Measurements from ENCODE around the gene PHACTR1. TPM values are rescaled to one million over a fixed set of nuclear protein-coding genes. Genes with fewer than 3 reads are reported as not detected.

Gene PHACTR1
- total RNA-seq, 1 donor from 2014 or later = 116 TPM

DNA sequence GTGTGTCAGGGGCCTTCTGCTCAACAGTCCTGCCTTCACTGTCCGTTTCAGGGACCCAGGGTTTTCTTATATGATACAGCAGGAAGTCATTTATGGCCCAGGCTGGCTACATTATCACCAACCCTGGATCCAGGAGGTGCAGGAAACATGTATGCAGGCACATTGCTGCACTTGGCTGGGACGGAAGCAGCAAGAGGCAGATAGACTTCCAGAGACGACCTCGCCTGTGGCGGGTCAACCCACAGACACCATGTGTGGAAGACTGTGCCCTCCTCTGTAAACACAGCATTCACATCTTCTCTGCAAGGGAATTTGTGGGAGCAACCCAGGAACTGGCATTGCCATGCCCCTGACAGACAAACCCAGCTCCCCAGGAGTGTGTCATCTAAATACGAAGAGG, 568.1 kb downstream of the PHACTR1 start:
- intact Hi-C loops (cut with DNase I) = no loop called here
- no peak for DNase-seq (ENCODE audit: missing footprints)
- no peak for ATAC-seq

DNA sequence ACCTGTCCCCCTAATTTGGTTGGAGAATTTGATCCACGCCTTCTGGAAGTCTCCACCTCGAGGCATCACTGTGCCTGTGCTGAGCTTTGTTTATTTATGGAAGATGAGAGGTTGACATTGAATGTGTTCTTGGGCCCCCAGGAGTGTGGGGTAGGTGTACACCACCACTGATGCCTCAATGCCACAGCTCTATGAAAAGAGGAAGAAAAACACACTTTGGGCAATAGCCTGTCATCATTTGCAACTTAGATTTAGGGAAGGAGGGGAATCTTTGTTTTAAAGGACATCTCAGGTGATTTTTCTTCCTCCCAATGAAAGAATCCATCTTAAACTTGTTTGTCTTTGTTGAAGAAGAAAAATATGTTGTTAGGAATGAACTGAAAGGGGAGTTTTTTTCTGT, 569.1 kb downstream of the PHACTR1 start:
- ATAC-seq (no peak), DNase-seq (ENCODE audit: missing footprints) (no peak)
- intact Hi-C loops (cut with DNase I) = no loop called here

DNA sequence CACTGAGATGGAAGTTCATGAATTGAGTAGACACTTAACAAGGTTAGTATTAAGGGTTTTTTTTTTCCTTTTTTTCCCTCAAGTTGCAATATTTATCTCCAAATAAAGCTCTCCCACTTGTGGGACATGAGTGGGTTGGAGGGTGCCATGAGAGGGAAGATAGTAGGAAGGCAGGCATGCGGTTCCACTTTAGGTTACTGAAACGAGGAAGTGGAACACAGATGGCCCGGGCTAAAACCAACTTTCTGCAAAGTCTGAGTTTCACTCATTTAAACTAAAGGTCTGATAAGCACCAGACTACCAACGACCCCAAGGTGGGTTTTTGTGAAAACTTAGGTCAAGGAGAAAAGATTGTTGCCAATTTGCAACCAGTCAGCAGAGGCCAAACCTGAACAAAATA, 569.6 kb downstream of the PHACTR1 start:
- no peak for DNase-seq (ENCODE audit: missing footprints)
- intact Hi-C loops (cut with DNase I) = no loop called here
- ATAC-seq = no peak

DNA sequence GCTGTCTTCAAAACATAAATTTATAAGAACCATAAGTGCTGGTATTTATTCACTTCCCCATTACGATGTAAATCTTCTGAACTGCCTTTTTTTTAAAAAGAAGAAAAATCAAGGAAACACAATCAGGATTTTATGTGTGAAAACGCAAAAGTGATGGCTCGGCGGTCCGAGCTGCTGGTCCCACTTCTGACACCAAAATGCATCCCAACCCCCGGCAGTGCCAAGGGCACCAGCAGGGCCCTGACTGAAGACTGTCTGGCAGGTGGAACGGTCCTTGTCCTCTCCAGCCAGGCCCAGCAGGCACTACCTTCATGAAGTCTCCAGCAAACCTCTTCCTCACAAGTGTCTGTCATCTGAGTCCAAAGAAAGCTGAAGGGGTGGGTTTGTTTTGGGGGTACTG, 570.5 kb downstream of the PHACTR1 start:
- intact Hi-C loops (cut with DNase I) = no loop called here
- no peak for DNase-seq (ENCODE audit: missing footprints)

DNA sequence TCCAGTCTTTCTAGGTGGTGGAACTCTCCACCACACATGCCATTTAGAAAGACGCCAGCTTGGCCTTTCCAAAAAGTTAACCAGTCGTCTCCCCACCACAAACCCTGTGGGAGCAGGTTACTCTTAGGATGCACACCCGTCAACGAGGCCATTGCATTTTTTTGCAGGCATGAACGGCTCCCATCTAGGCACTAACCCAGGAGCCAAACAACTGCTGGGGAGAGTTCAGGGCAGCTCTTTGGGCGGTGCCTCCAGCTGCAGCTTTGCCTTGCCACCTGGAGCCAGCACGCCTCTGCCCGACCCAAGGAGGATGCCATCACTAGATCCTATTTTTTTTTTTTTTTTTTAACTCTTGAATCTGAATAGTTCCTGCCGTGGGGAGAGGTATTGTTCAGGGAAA, 571.9 kb downstream of the PHACTR1 start:
- ATAC-seq = no peak
- intact Hi-C loops (cut with DNase I) = no loop called here
- DNase-seq (ENCODE audit: missing footprints) = no peak

More for the DNA sequence above, 570.5 kb downstream of the PHACTR1 start:
- ATAC-seq = no peak

DNA sequence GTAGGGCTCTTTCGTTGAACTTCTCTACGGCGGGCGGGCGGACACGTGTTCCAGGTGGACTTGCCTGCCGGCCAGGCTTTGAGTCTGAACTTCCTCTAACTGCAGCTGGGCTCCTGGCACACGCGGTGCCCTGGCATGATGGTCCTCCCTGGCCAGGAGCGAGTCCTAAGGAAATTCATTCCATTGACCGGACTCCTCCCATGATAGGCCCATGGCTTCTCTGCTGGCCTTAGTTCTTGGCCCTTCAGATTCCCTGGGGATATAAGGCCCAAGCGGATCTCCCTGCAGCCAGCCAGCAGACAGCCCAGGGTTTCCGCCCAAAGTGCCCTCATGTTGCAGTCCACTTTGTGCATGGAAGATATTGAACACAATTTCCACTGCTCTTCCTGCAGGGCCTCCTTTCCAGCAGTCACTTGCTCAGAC, 572.4 kb downstream of the PHACTR1 start:
- ATAC-seq (no peak), DNase-seq (ENCODE audit: missing footprints) (no peak)
- intact Hi-C loops (cut with DNase I) = no loop called here

DNA sequence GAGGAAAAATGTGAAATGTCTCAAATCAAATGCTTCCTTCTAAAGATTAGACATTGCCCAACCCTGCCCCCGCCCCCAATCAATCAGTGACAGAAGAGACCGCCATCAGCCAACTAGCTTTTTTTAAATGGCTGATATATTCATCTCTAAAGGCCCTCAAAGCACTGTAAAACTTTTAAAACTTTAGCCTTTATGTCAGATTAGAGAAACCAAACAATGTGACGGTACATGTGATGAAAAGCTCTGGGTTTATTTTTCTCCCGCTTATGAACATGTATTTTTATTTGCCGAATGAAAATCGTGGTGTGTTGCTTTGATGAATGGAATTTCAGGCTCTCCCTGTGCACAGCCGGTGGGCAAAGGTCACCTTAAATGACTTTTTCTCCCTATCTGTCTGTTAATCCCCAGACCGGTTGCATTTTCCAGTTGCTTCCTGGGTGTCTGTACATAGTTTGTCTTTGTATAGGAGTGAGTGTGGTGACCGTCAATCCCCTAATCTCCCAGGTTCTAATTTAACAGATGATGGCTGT, 573.3 kb downstream of the PHACTR1 start:
- DNase-seq (ENCODE audit: missing footprints) = no peak
- intact Hi-C loops (cut with DNase I) = no loop called here
- no peak for ATAC-seq

DNA sequence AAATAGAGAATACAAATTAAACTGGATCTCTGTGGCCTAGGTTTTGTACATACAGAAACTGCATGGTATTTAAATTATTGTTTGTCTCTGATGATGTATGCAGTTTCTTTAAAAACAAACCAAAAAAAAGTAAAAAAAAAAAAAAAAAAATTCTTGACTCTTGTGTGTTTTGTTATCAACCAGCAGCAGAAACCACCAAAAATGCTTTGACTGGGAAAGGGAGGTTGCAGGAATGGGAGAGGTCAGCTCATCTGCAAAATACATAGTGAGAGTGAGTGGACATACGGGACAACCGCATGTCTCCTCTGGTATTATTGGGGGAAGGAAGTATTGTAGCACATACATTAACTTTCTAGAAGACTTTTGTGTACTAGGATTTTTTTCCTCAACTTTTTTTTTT, 573.8 kb downstream of the PHACTR1 start:
- ATAC-seq = no peak
- intact Hi-C loops (cut with DNase I) = no loop called here
- DNase-seq (ENCODE audit: missing footprints) = no peak

DNA sequence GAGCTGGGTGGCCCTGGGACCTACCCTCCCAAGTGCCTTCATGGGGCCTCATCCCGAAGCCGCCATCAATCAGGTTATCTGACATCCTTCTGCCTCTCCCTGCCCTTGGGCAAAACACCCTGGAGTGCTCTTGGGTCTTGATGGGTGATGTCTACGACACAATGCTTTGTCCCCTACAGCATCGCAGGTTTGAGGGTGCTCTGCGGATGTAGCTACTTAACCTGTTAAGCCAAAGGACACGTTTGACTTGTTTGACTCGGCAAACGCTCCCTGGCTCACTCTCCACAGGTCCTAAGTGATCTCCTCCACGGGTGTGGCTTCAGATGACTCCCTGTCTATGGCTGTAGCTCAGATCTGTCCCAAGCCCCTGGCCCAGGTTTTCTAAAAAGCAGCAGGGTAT, 576.2 kb downstream of the PHACTR1 start:
- no peak for ATAC-seq
- intact Hi-C loops (cut with DNase I) = no loop called here
- DNase-seq (ENCODE audit: missing footprints) = no peak

DNA sequence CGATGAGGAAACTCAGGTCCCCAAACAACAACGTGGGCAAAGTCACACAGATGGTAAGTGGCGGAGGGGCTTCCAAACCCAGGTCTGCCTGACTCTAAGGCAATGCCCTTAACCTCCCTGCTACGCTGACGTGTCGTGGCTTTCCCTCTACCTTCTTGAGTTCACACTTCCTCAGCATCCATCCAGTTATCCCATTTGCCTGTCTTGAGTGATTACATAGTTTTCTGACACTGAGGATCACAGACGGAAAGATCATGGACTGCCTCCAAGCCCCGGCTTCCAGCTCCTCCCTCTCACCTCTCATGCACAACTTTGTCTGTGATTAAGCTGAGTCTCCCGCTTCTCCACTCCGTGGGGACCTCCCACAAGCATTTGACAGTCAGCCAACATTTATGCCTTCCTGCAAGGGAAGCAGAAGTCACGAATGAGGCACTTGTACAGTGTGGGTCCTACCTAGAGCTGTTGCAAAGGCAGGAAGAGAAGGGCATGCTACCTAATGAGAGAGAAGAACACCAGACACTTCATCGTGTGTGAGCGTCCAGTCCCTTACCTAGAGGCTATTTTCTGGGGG, 578.0 kb downstream of the PHACTR1 start:
- no peak for DNase-seq (ENCODE audit: missing footprints)
- ATAC-seq = no peak
- intact Hi-C loops (cut with DNase I) = no loop called here

DNA sequence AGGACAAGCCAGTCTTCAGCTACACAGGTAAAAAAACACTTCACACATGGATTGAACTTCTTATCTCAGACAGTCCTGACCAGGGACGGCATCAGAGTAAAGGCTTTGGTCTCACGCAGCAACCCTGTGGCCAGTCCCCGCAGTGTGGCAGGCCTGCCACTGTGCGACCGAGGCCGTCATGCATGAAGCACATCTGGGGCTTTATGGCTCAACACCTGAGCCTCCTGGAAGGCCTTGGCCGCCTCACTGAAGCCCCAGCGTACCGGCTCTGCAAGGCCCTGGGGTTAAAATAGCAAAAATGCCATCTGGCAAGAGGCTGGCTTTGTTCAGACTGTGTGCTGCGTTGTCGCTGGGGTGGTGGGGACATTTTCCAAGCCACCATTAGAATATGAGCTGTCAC, 579.0 kb downstream of the PHACTR1 start:
- ATAC-seq = no peak
- intact Hi-C loops (cut with DNase I) = no loop called here
- no peak for DNase-seq (ENCODE audit: missing footprints)

DNA sequence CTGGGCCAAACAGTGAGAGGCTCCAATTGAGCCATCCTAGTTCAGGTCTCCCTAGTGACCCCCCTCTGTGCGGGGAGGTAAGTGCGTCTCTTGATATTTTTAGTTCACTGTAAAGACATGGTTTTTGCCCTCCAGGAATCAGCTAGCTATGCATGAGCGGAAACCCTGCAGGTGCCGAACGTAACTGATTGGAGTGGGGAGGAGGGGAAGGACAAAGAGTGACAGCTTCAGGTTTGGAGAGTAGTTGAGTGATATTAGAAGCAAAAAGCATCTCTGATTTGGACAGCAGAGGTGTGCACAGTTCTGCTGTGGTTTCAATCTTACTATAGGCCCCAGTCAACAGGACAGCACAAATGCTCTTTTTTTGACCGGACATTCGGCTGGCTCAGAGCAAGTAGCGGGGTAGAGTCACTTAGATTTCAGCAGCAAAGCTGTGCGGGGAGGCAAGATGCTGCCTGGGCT, 580.0 kb downstream of the PHACTR1 start:
- ATAC-seq (no peak), DNase-seq (ENCODE audit: missing footprints) (no peak)
- intact Hi-C loops (cut with DNase I) = no loop called here

DNA sequence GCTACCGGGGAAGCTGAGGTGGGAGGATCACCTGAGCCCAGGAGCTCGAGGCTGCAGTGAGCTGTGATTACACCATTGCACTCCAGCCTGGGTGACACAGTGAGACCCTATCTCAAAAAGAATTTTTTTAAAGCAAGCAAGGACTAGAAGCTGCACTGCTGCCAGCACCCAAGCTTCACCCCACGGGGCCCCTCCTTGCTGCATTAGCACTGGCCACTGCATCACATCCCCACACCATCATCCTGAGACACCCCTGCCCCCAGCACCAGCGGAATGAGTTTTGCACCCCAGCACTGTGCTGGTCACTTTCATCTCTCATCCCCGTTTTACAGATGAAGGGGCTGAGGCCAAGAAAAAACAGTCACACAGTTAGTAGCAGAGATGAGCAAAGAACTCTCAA, 580.8 kb downstream of the PHACTR1 start:
- ATAC-seq (no peak), DNase-seq (ENCODE audit: missing footprints) (no peak)
- intact Hi-C loops (cut with DNase I) = no loop called here

DNA sequence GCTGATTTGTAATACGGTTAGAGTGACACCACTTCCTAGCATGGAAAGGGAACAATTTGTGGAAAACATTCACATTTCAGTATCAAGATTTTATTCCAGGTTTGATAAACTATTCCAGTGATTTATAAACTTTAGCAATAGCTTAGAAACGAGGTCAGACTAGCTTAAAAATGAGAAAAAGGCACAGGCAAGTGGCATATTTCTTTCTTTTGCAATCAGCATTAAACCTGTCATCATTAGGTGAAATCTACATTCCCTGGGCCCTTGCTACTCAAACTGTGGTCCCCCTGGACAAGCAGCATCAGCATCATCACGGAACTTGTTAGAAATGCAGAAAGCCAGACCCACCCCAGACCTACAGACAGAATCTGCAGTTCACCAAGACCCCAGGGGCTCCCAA, 581.9 kb downstream of the PHACTR1 start:
- intact Hi-C loops (cut with DNase I) = no loop called here
- DNase-seq (ENCODE audit: missing footprints) (no peak), ATAC-seq (no peak)

DNA sequence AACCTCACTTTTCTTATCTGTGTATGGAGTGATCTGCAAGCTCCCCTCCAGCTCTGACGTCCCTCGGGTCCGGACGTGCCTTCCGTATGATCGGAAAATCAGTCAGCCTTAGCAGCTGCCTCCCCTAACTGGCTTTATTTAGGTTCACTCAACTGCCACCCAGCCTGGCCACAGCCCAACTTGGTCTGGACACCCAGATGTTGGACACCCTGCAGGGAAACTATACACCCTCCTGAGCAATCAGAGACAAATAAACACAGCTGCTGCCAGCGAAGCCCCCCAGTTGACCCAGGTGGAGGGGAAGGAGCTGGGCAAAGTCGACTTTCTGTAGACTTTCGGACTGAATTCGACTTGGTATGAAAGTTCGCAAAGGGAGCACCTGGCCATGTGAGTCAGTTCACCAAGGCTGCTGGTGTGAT, 582.8 kb downstream of the PHACTR1 start:
- ATAC-seq (no peak), DNase-seq (ENCODE audit: missing footprints) (no peak)
- intact Hi-C loops (cut with DNase I) = no loop called here

DNA sequence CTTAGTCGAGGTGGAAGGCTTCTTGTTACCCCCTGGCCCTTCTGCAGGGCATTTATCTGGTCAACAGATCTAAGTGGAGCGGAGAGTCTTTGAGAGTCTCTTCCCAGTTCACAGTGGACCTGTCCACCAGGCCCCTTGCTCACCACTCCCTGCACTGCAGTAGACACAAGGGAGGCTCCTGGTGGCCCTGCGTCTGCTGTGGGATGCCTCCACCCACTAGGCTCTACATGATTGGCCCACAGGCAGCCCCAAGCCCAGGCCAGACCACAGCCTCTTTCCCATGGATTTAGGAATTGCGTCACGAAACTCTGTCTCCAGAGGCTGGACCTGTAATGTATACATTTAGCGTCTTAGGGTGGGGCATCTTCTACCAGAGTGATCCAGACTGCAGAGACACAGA, 583.4 kb downstream of the PHACTR1 start:
- intact Hi-C loops (cut with DNase I) = loop anchor here (10.0 kb wide), 1 partner anchor 285 kb away; no protein-coding TSS in a partner anchor
- DNase-seq (ENCODE audit: missing footprints) (no peak), ATAC-seq (no peak)

DNA sequence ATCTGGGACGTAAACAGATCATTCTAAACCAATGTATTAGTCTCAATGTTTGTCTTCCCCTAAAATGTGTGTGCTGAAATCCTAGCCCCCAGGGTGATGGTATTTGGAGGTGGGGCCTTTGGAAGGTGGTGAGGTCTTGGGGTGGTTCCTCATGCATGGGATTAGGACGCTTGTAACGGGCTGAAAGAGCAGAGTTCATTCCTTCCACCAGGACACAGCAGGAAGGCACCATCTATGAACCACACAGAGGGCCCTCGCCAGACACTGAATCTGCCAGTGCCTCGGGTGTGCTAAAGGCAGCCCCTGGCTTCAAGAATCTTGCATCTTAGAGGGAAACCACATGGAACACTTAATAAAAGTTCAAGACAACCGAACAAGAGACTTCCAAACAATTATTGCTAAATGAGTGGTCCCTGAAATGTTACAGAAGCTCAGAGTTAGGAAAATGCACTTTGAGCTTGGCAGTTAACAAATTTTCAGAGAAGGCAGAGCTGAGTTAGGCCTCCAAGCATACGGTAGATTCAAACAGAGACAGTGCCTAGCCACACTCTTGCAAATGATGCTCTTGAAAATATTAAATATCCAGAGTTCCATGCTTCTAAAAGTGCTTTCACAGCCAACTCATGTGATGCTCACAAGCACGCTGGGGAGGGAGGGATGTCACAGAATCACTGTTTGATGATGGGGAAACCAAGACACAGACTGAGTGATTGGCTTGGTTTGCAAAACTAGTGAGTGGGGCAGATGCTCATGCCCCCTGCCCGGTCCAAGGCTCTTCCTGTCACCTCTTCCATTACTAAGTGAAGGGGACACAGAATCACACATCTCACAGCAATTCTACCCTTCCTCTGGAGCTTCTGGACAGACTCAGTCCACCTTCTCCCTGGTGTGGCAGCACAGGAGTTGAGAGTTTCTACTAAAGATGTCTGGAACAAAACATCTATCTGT, 584.4 kb downstream of the PHACTR1 start:
- intact Hi-C loops (cut with DNase I) = loop anchor here (10.0 kb wide), 1 partner anchor 286 kb away; no protein-coding TSS in a partner anchor
- DNase-seq (ENCODE audit: missing footprints) = no peak
- no peak for ATAC-seq

DNA sequence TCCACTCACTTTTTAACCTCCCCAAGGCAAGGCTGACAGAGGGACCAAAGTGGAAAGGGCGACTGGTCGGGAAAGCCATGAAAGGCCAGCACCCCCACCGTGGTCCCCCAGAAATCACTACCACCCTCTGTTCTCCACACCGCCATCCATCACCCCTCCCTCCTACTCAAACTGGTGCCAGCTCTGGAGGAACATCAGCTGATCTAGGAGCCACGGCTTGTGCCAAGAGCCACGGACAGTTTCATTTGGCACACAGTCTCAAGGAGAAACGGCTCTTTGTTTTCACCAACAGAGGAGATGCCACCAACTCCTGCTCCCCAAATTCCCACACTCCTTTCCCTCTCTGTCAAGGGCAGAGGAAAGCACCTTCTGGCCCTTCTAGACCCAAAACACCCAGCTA, 585.7 kb downstream of the PHACTR1 start:
- ATAC-seq = no peak
- no peak for DNase-seq (ENCODE audit: missing footprints)
- intact Hi-C loops (cut with DNase I) = loop anchor here (10.0 kb wide), 1 partner anchor 287 kb away; no protein-coding TSS in a partner anchor

DNA sequence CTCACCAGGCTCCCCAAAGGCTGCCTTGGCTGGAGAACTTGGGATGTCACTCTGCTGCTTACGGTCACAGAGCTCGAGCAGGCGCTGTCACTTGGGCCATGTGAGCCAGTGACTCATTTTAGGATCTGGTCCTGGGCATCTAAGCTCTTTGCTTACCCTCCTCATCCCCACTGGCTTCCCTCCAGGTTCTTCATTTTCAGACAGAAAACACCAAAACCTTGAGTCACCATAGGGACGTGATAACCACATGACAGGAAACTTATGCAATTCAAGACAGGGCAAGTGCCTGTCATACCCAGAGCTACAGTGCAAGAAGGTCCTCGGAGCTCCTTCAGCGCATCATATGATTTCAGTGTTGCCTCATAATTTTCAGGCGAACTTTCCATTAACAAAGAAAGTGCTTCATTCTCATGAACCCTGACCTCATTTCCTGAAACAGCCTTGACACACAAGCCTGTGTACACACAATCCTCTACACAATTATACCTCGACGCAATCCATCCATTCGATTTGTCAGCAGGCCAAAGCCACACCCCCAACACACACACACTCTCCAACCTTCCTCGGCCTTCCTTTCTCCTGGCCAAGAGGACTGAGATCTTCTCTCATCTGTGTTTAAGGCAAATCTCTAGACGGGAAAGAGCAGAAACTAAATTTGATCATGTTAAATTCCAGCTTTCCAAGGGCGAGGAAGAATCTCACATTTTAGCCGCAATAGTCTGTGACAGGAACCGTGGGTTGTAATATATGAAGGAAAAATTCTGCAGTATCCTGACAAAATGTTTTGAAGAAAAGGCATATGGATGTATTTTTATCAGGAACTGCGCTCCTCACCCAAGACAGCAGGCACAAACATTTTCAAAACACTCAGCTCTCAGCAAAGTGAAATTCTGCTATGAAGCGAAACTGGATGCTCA, 586.4 kb downstream of the PHACTR1 start:
- ATAC-seq (peak; percentile 73), DNase-seq (ENCODE audit: missing footprints) (peak; percentile 80)
- intact Hi-C loops (cut with DNase I) = loop anchor here (10.0 kb wide), 1 partner anchor 288 kb away; no protein-coding TSS in a partner anchor

Measured in Right ventricle myocardium inferior (tissue), 1 donor.